Lung (tissue), 12 donors: ENCODE measurements around the gene SLC38A11. TPM values are rescaled to one million over a fixed set of nuclear protein-coding genes. Genes with fewer than 3 reads are reported as not detected.

ENCODE experiments used
- ATAC-seq: fragments of 200-7000 bp; cut with Tn5 transposase; one replicate; pipeline ENCODE4 v1.9.1; 2020; ENCODE audit warnings: moderate number of reproducible peaks; ENCODE audit not compliant: insufficient read depth, low FRiP score
- DNase-seq, 3 donors: peaks; one replicate each; pipeline ENCODE4 v3.0.0-alpha.2; 2013 to 2017
- H3K27ac ChIP-seq, 2 donors: one replicate each; pipeline ENCODE4 v1.5.1; 2013; ENCODE audit warnings: mild to moderate bottlenecking in 2 of 2, moderate library complexity in 2 of 2, control low read depth in 1 of 2, inconsistent platforms in 1 of 2, low read depth in 1 of 2, low read length in 1 of 2
- H3K27me3 ChIP-seq, 3 donors: one replicate each; pipeline ENCODE4 v1.5.1; 2013; ENCODE audit warnings: low read length in 2 of 3; ENCODE audit not compliant: control insufficient read depth in 3 of 3, insufficient read depth in 3 of 3
- H3K36me3 ChIP-seq, 4 donors: one replicate each; pipeline ENCODE4 v1.5.1; 2013; ENCODE audit warnings: low read length in 4 of 4, mild to moderate bottlenecking in 1 of 4, moderate library complexity in 1 of 4; ENCODE audit not compliant: control insufficient read depth in 4 of 4, insufficient read depth in 4 of 4
- H3K4me1 ChIP-seq, 5 donors: one replicate each; pipeline ENCODE4 v1.5.1; 2013; ENCODE audit warnings: low read length in 5 of 5, mild to moderate bottlenecking in 2 of 5, moderate library complexity in 1 of 5; ENCODE audit not compliant: control insufficient read depth in 5 of 5, insufficient read depth in 5 of 5
- H3K4me3 ChIP-seq: one replicate; pipeline ENCODE4 v1.5.1; 2013; ENCODE audit warnings: mild to moderate bottlenecking, control low read depth, moderate library complexity
- H3K9ac ChIP-seq, 2 donors: one replicate each; pipeline ENCODE4 v1.5.1; 2013; ENCODE audit warnings: low read length in 2 of 2, control low read depth in 1 of 2; ENCODE audit not compliant: insufficient read depth in 1 of 2
- H3K9me3 ChIP-seq, 4 donors: one replicate each; pipeline ENCODE4 v1.5.1; 2013; ENCODE audit warnings: low read length in 3 of 4, mild to moderate bottlenecking in 1 of 4, moderate library complexity in 1 of 4; ENCODE audit not compliant: control insufficient read depth in 4 of 4, insufficient read depth in 3 of 4
- CTCF ChIP-seq: IDR thresholded peaks from 2 replicates; pipeline ENCODE4 v1.5.1; 2012; ENCODE audit warnings: mild to moderate bottlenecking; ENCODE audit errors: control extremely low read depth, extremely low read depth
- WGBS, 2 donors: extraction: QIAGEN DNeasy Blood & Tissue Kit; methylation state at CpG; one replicate each; pipeline ENCODE4 v1.1.7; 2013; 5-methylcytosine and 5-hydroxymethylcytosine counted together
- polyA plus RNA-seq, 2 donors: library from polyadenylated mRNA; stranded (reverse); fragments of 200-250 nt; gene quantifications; one replicate each; pipeline ENCODE4 v1.2.1, GENCODE V29; 2013
- total RNA-seq, 2 donors: library from RNA; depleted of rRNA in 1 of 2; stranded (reverse); fragments of >200 nt in 1 of 2; gene quantifications; one replicate each; pipeline ENCODE4 v1.2.1, GENCODE V29; 2014 to 2021
- donor health status: control.
- donor health status: control.
- donor health status: Bipolar disorder and iron deficiency.
- donor health status: healthy.
- donor health status: DM: yes; HTN: yes; CAD: no.

Gene SLC38A11
- total and polyA plus RNA-seq, 4 donors: 0.10 to 1.2 (median 0.15) TPM; not detected in 1

- H3K27ac ChIP-seq: no peak overlapping the region
- no peaks in the 10 kb centered on the region for H3K36me3 ChIP-seq
- H3K9ac ChIP-seq: no peak overlapping the region
- DNase-seq (no peak), ATAC-seq (no peak)
- 93 to 97% methylated on average over 4 of the region's 4 CpGs for WGBS, 2 donors
- no peak for TF ChIP-seq CTCF
- peaks cover 0 to 8% (median 3%) of the 10 kb centered on the region in 3 donors for H3K27me3 ChIP-seq
- H3K4me1 ChIP-seq: peaks cover 0 to 2% (median 0%) of the 10 kb centered on the region in 5 donors
- no peak overlapping the region for H3K4me3 ChIP-seq
- H3K9me3 ChIP-seq: no peaks in the 10 kb centered on the region
Measured at GRCh38 chr2:164954186-164954585, 1.1 kb downstream of the SLC38A11 start.

GRCh38 chr2:164953279-164953678 lies 2.0 kb downstream of the SLC38A11 start:
- WGBS, 2 donors: 70 to 89% methylated on average over 3 of the region's 3 CpGs
- H3K9me3 ChIP-seq: no peaks in the 10 kb centered on the region
- no peak overlapping the region for H3K9ac ChIP-seq
- peaks cover 0 to 2% (median 0%) of the 10 kb centered on the region in 5 donors for H3K4me1 ChIP-seq
- ATAC-seq (no peak), DNase-seq (no peak)
- peaks cover 0 to 8% (median 3%) of the 10 kb centered on the region in 3 donors for H3K27me3 ChIP-seq
- no peaks in the 10 kb centered on the region for H3K36me3 ChIP-seq
- no peak overlapping the region for H3K27ac ChIP-seq
- TF ChIP-seq CTCF: no peak
- H3K4me3 ChIP-seq: no peak overlapping the region

GRCh38 chr2:164952057-164952702 lies 3.1 kb downstream of the SLC38A11 start:
- WGBS, 2 donors: 83 to 86% methylated on average over 8 of the region's 8 CpGs
- Histone ChIP-seq H3K36me3 (no peaks in the 10 kb centered on the region), H3K9ac (no peak overlapping the region), H3K9me3 (no peaks in the 10 kb centered on the region), H3K27ac (no peak overlapping the region), H3K27me3 (peaks cover 0 to 8% (median 3%) of the 10 kb centered on the region in 3 donors), H3K4me1 (peaks cover 0 to 2% (median 0%) of the 10 kb centered on the region in 5 donors), H3K4me3 (no peak overlapping the region)
- no peak for ATAC-seq
- TF ChIP-seq CTCF: no peak
- DNase-seq: no peak

- DNase-seq: no peak
- H3K9me3 ChIP-seq: no peaks in the 10 kb centered on the region
- no peak overlapping the region for H3K9ac ChIP-seq
- no peak overlapping the region for H3K27ac ChIP-seq
- no peak for ATAC-seq
- no peaks in the 10 kb centered on the region for H3K36me3 ChIP-seq
- no peak overlapping the region for H3K4me3 ChIP-seq
- WGBS, 2 donors: 13 to 38% methylated on average over 1 of the region's 1 CpG
- TF ChIP-seq CTCF: no peak
- no peaks in the 10 kb centered on the region for H3K4me1 ChIP-seq
- H3K27me3 ChIP-seq: peaks cover 0 to 2% (median 0%) of the 10 kb centered on the region in 3 donors
Measured at GRCh38 chr2:164948540-164948939, 6.8 kb downstream of the SLC38A11 start.
